A204.1 (cell line): ENCODE measurements around the gene RPUSD4.

Experiments used
- FAIRE-seq: peaks from 2 replicates; lab custom pipeline; 2012; peaks lifted over from hg19 to GRCh38; lab: Jason Lieb, UNC

RPUSD4 gene

GRCh38 chr11:126157326-126158030 lies 54.0 kb downstream of the RPUSD4 start:
- no peak for FAIRE-seq

GRCh38 chr11:126156814-126157213 lies 54.6 kb downstream of the RPUSD4 start:
- no peak for FAIRE-seq

GRCh38 chr11:126155402-126156187 lies 55.9 kb downstream of the RPUSD4 start:
- FAIRE-seq: no peak

- FAIRE-seq: no peak
Observed at GRCh38 chr11:126154691-126155090, 56.8 kb downstream of the RPUSD4 start.

- FAIRE-seq: no peak
Observed at GRCh38 chr11:126153972-126154371, 57.5 kb downstream of the RPUSD4 start.

GRCh38 chr11:126153006-126153405 lies 58.4 kb downstream of the RPUSD4 start:
- no peak for FAIRE-seq

GRCh38 chr11:126152586-126152985 lies 58.9 kb downstream of the RPUSD4 start:
- no peak for FAIRE-seq

- FAIRE-seq: peak; percentile 52
Observed at GRCh38 chr11:126152152-126152551, 59.3 kb downstream of the RPUSD4 start.
